ENCODE measurements around the gene KRTAP4-12.

DNA sequence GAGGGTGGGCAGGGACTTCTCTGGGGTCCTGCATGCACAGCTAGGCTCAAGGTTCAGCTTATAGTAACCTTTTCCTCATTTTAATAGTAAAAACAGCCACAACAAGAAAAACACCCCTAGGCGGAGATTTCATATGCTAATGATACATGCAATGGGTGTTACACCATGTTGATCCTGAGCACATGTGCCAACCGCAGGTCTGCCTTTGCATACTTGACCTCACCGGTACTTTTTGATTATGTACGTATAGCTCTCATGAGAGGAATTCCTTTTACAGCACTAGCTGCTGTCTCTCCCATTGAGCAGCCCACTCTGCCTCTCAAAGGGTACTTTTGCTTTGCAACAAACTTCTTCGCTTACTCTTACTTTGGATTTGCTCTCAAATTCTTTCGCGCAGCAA is 27.9 kb downstream of the KRTAP4-12 start:
- TF ChIP-seq ELF4 (IDR thresholded peaks at IDR 0.05) (no peak), ZNF384 (IDR thresholded peaks at IDR 0.05) (no peak), ARNT (IDR thresholded peaks at IDR 0.05) (no peak), BHLHE40 (IDR thresholded peaks at IDR 0.05; ENCODE audit: borderline replicate concordance) (no peak), FOXK2 (IDR thresholded peaks at IDR 0.05) (no peak), FOXM1 (IDR thresholded peaks at IDR 0.05; ENCODE audit: borderline replicate concordance) (no peak), SUZ12 (IDR thresholded peaks at IDR 0.05) (no peak), TARDBP (IDR thresholded peaks at IDR 0.05) (no peak), SP1 (IDR thresholded peaks at IDR 0.05) (no peak), CTBP1 (IDR thresholded peaks at IDR 0.05; ENCODE audit: borderline replicate concordance) (no peak), L3MBTL2 (conservative IDR thresholded peaks at IDR 0.05) (no peak), LEF1 (IDR thresholded peaks at IDR 0.05; ENCODE audit: borderline replicate concordance) (no peak), HDGF (IDR thresholded peaks at IDR 0.05; ENCODE audit: borderline replicate concordance) (no peak)
- TF ChIP-seq, protein P1, sequence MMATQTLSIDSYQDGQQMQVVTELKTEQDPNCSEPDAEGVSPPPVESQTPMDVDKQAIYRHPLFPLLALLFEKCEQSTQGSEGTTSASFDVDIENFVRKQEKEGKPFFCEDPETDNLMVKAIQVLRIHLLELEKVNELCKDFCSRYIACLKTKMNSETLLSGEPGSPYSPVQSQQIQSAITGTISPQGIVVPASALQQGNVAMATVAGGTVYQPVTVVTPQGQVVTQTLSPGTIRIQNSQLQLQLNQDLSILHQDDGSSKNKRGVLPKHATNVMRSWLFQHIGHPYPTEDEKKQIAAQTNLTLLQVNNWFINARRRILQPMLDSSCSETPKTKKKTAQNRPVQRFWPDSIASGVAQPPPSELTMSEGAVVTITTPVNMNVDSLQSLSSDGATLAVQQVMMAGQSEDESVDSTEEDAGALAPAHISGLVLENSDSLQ (IDR thresholded peaks at IDR 0.05): no peak

All from HEK293T (cell line).